Neural progenitor cell (in vitro differentiated cells): ENCODE data around the gene CLECL1.

ENCODE experiments used
- CTCF ChIP-seq: fragments of 200-600 bp; sonication (generic); IDR thresholded peaks from 2 replicates; pipeline ENCODE4 v1.5.1; 2017; ENCODE audit warnings: antibody characterized with exemption, mild to moderate bottlenecking
- EZH2 ChIP-seq: fragments of 200-600 bp; sonication (generic); IDR thresholded peaks from 2 replicates; pipeline ENCODE4 v1.6.1; 2017; ENCODE audit warnings: antibody characterized with exemption, mild to moderate bottlenecking, moderate library complexity

DNA sequence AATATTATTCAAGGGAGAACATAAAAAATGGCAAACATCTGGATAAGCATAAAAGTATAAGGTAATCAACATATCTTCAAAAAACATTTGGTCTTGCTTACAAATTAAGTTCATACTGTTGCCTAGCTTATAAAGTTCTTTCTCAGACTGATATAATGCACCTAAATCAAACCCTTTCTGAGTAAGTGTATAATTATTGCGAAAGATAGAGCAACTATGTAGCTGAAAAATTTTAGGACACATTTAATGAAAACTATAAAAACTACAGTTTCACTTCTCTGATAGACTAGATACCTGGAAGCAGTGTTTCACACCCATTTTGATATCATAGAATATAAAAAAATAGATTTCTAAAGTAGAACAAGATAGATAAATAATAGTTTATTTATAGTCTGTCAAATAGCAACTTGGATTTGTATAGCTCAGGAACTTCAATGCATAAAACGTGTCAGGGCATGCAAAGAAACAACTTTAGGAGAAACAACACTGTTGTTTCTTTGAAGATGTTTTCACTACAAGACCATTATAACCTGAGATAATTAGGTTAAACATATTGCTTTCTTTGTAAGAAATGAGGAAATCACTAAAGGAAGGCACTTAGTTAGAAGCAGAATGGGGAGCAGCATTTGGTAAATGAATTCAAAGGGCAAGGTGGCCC is 7.6 kb downstream of the CLECL1 start:
- TF ChIP-seq CTCF (no peak), EZH2 (no peak)
